GM12878 (cell line): ENCODE measurements around the gene PIF1.

Experiments
- CHD2 ChIP-seq: IDR thresholded peaks from 2 replicates; pipeline ENCODE4 v1.6.1; 2011; ENCODE audit warnings: low read depth, low read length, improper control_type of control experiment, borderline replicate concordance
- CTCF ChIP-seq, 3 experiments: IDR thresholded peaks in 2 of 3; conservative IDR thresholded peaks in 1 of 3; 2 replicates each; pipeline ENCODE4 v1.5.1; 2011; ENCODE audit warnings: low read depth in 3 of 3, low read length in 3 of 3, mild to moderate bottlenecking in 3 of 3, control low read depth in 2 of 3, moderate library complexity in 2 of 3, inconsistent platforms in 1 of 3, mixed read lengths in 1 of 3; ENCODE audit not compliant: control insufficient read depth in 2 of 3, insufficient read depth in 1 of 3; ENCODE audit errors: extremely low read depth in 1 of 3
- EGR1 ChIP-seq, 2 experiments: IDR thresholded peaks; 1 replicate in 1 of 2; 2 replicates in 1 of 2; pipeline ENCODE4 v1.6.1; 2011 to 2012; ENCODE audit warnings: low read depth in 2 of 2, low read length in 2 of 2, borderline replicate concordance in 1 of 2, mild to moderate bottlenecking in 1 of 2, moderate library complexity in 1 of 2
- NR2C2 ChIP-seq: IDR thresholded peaks from 2 replicates; pipeline ENCODE4 v1.6.1; 2011; ENCODE audit warnings: borderline replicate concordance, low read depth; ENCODE audit not compliant: control insufficient read depth, insufficient read length
- PML ChIP-seq: IDR thresholded peaks from 2 replicates; pipeline ENCODE4 v1.6.1; 2012; ENCODE audit warnings: low read length, inconsistent platforms
- POLR2AphosphoS2 ChIP-seq: IDR thresholded peaks from 2 replicates; pipeline ENCODE4 v1.6.1; 2011; ENCODE audit warnings: low read depth, mild to moderate bottlenecking, low read length, improper control_type of control experiment, moderate library complexity
- POLR2AphosphoS5 ChIP-seq: IDR thresholded peaks from 2 replicates; pipeline ENCODE4 v1.6.1; 2011; ENCODE audit warnings: mild to moderate bottlenecking, low read length, inconsistent platforms
- RCOR1 ChIP-seq: conservative IDR thresholded peaks from 2 replicates; pipeline ENCODE4 v1.6.1; 2012; ENCODE audit warnings: low read depth, low read length, improper control_type of control experiment
- RFX5 ChIP-seq: IDR thresholded peaks from 2 replicates; pipeline ENCODE4 v1.6.1; 2011; ENCODE audit warnings: low read depth, low read length, improper control_type of control experiment
- SIX5 ChIP-seq: IDR thresholded peaks from 2 replicates; pipeline ENCODE4 v1.6.1; 2011; ENCODE audit warnings: mild to moderate bottlenecking, low read depth, low read length, moderate library complexity; ENCODE audit not compliant: severe bottlenecking
- STAT3 ChIP-seq: IDR thresholded peaks from 2 replicates; pipeline ENCODE4 v1.6.1; 2011; ENCODE audit warnings: low read depth, low read length, improper control_type of control experiment
- ZZZ3 ChIP-seq: IDR thresholded peaks from 2 replicates; pipeline ENCODE4 v1.6.1; 2011; ENCODE audit warnings: low read depth; ENCODE audit not compliant: control insufficient read depth, insufficient read length
- TF ChIP-seq, protein P1 (sequence below): IDR thresholded peaks from 2 replicates; pipeline ENCODE4 v1.6.1; 2012; ENCODE audit warnings: improper control_type of control experiment, low read depth, low read length; ENCODE audit not compliant: insufficient replicate concordance
- TF ChIP-seq, protein P2 (sequence below): IDR thresholded peaks from 2 replicates; pipeline ENCODE4 v1.6.1; 2012; ENCODE audit warnings: low read depth, low read length, improper control_type of control experiment

DNA sequence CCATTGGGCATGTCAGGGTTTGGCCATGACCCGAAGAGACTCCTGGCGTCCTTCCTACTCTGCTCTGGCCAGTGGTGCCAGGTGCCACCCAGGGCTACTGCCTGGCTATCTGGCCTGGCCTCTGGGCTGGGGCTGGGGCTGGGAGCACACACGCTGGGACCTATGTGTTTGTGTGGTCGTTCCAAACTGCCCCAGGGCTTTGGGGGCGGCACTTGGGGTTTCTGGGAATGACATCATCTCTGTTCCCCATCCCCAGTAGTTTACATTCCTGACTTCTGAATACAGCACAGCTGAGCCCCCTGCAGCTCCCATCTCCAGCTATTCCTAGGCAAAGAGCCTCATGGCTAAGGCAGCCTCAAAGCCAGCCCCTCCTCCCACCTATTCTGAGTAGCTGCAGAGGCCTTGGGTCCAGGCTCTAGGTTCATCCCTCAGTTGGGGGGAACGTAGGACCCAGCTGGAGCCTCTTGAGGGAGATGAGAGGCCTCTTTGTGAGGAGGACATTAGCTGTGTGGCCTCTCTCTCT is 40.6 kb upstream of the PIF1 start:
- TF ChIP-seq CHD2 (no peak), CTCF (IDR thresholded peaks at IDR 0.05 in 2 of 3, conservative IDR thresholded peaks at IDR 0.05 in 1 of 3; ENCODE audit: control insufficient read depth in 2 of 3, extremely low read depth in 1 of 3, insufficient read depth in 1 of 3, low read depth in 3 of 3, low read length in 3 of 3) (no peak), ZZZ3 (no peak), NR2C2 (no peak), PML (no peak), STAT3 (no peak), POLR2AphosphoS5 (no peak), RCOR1 (no peak), RFX5 (no peak), EGR1 (IDR thresholded peaks at IDR 0.05; ENCODE audit: borderline replicate concordance in 1 of 2, low read depth in 2 of 2, low read length in 2 of 2) (no peak), POLR2AphosphoS2 (no peak), SIX5 (no peak)
- TF ChIP-seq, protein P1, sequence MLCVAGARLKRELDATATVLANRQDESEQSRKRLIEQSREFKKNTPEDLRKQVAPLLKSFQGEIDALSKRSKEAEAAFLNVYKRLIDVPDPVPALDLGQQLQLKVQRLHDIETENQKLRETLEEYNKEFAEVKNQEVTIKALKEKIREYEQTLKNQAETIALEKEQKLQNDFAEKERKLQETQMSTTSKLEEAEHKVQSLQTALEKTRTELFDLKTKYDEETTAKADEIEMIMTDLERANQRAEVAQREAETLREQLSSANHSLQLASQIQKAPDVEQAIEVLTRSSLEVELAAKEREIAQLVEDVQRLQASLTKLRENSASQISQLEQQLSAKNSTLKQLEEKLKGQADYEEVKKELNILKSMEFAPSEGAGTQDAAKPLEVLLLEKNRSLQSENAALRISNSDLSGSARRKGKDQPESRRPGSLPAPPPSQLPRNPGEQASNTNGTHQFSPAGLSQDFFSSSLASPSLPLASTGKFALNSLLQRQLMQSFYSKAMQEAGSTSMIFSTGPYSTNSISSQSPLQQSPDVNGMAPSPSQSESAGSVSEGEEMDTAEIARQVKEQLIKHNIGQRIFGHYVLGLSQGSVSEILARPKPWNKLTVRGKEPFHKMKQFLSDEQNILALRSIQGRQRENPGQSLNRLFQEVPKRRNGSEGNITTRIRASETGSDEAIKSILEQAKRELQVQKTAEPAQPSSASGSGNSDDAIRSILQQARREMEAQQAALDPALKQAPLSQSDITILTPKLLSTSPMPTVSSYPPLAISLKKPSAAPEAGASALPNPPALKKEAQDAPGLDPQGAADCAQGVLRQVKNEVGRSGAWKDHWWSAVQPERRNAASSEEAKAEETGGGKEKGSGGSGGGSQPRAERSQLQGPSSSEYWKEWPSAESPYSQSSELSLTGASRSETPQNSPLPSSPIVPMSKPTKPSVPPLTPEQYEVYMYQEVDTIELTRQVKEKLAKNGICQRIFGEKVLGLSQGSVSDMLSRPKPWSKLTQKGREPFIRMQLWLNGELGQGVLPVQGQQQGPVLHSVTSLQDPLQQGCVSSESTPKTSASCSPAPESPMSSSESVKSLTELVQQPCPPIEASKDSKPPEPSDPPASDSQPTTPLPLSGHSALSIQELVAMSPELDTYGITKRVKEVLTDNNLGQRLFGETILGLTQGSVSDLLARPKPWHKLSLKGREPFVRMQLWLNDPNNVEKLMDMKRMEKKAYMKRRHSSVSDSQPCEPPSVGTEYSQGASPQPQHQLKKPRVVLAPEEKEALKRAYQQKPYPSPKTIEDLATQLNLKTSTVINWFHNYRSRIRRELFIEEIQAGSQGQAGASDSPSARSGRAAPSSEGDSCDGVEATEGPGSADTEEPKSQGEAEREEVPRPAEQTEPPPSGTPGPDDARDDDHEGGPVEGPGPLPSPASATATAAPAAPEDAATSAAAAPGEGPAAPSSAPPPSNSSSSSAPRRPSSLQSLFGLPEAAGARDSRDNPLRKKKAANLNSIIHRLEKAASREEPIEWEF, result no peak
- TF ChIP-seq, protein P2, sequence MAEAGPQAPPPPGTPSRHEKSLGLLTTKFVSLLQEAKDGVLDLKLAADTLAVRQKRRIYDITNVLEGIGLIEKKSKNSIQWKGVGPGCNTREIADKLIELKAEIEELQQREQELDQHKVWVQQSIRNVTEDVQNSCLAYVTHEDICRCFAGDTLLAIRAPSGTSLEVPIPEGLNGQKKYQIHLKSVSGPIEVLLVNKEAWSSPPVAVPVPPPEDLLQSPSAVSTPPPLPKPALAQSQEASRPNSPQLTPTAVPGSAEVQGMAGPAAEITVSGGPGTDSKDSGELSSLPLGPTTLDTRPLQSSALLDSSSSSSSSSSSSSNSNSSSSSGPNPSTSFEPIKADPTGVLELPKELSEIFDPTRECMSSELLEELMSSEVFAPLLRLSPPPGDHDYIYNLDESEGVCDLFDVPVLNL, result no peak
